Hepatocyte (in vitro differentiated cells): ENCODE results near the gene CTDSPL2.

Experiments
- CTCF ChIP-seq: fragments of 200-600 bp; sonication (generic); IDR thresholded peaks from 2 replicates; pipeline ENCODE4 v1.5.1; 2016; ENCODE audit warnings: antibody characterized with exemption, mild to moderate bottlenecking; ENCODE audit not compliant: poor library complexity
- EZH2 ChIP-seq: fragments of 200-600 bp; sonication (generic); IDR thresholded peaks from 2 replicates; pipeline ENCODE4 v1.6.1; 2016; ENCODE audit warnings: antibody characterized with exemption, mild to moderate bottlenecking, borderline replicate concordance
- EZH2phosphoT487 ChIP-seq: fragments of 200-600 bp; sonication (generic); IDR thresholded peaks from one replicate; pipeline ENCODE4 v1.6.1; 2018; ENCODE audit warnings: antibody characterized with exemption, mild to moderate bottlenecking, low read depth, moderate library complexity; ENCODE audit not compliant: unreplicated experiment, severe bottlenecking

GRCh38 chr15:44574734-44575133, 147.3 kb downstream of the CTDSPL2 start:
- TF ChIP-seq EZH2phosphoT487 (no peak), CTCF (no peak), EZH2 (no peak)
